Measurements from ENCODE around the gene SYT15.

The SYT15 gene

DNA sequence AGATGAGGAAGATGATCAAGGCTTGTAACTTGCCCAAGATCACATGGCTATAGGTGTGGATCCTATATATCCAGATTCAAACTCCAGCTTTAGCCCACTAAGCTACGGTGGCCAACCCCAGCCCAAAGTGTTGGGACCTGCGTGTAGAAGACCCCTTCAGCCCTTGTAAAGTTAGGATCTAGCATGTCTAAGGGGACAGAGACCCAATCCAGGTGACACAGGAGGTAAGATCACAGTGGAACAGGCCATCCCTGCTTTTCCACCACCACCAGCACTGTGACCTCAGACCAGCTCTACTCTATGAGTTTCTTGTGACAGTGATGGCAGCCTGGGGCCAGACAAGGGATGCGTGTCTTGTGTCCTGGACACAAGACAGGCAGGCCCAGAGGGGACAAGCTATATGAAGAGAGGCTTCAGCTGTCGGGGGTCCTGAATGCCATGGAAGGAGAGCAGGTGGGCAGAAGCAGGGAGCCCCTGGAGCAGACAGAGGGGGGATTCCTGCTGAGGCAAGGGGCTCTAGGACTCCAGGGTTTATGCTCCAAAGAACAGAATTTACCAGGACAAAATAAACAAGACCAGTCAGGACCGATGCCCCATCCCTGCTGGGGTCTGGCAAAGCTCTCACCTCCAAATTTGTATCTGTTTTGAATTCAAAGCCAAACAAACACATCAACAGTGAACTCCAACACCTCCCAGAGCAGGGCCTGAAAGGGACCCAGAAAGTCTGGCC lies 32.9 kb upstream of the SYT15 start:
- DNase-seq, result no peak

DNA sequence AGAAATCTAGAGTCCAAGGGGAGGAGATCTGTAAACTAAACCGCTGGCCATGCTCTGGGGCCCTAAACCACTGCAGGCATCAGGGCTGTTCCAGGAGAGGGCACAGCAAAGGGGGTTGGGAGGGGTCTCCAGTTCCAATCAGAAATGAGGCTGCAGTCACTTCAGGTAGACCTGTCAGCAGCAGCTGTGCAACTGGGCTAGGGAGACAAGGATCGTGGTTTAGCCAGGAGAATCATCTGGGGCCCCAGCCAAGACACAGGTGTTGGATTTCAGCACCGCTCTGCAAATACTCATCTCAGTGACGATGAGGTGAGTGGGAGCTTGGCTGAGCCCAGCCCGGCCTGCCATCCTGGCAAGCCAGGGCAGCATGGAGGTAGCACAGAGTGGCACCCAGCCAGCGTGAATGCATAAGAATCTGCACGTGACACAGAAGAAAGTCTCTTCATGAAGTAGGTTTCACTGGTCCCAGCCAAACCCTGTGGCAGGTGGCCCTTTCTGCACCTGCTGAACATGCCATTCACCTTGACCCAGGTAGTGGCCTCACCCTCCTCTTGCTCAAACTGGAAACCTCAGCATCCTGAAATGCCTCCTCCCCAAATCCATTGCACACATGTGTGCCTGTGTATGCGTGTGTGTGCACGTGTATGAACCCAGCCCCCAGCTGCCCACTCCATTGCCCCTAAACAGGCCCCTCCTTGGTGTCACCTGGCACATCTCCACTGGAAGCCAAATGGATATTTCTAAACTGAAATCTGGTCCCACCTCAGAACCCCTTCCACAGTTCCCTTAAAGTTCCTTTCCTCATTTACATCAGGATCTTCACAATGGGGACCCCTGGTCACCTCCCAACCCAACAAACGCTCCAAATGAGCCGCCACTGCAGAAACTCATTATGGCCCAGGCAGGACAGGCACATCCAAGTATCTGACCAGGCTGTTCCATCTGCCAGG lies 32.1 kb upstream of the SYT15 start:
- no peak for DNase-seq

DNA sequence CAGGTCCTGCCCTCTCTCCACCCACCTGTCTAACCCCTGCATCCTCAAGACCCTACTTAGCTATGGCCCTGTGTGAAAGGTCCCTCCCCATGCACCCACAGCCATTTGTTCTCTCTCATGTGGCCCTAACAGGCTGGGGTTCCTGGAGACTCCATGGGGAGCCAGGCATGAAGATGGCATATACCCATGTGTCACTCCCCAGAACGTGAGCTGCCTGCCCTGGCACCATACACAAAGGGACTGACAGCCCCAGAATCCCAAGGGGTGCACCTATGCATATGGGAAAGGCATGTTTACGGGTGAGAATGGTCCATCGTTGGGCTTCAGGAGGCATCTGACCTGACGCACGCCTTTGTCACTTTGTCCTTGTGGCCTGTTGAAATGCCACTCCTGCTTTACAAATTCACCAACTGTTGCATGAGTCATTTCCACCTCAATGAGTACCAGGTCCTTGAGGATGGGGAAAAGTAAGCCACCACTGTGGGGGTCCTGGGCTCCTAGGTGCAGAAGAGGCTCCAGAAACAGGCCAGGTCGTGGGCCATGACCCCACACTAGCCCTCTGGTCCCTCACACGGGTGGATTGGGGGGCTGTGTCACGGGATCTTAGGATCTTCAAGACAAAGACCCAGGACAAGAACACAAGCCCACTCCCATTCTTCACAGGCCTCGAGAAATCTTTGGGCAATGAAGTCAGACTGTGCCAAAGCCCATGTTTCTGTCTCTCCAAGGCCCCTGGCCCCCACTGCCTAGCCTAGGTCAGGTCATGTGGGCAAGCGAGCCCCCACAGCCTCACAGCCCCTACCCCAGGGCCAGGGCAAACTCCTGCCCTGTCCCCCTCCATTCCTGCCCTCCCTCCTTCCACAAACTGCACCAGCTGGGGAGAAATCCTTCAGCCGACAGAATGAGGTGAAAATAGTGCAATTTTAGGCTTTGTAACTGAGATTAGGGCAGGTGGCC lies 31.1 kb upstream of the SYT15 start:
- no peak for DNase-seq

GRCh38 chr10:46548498-46549090 lies 30.3 kb upstream of the SYT15 start:
- no peak for DNase-seq

DNA sequence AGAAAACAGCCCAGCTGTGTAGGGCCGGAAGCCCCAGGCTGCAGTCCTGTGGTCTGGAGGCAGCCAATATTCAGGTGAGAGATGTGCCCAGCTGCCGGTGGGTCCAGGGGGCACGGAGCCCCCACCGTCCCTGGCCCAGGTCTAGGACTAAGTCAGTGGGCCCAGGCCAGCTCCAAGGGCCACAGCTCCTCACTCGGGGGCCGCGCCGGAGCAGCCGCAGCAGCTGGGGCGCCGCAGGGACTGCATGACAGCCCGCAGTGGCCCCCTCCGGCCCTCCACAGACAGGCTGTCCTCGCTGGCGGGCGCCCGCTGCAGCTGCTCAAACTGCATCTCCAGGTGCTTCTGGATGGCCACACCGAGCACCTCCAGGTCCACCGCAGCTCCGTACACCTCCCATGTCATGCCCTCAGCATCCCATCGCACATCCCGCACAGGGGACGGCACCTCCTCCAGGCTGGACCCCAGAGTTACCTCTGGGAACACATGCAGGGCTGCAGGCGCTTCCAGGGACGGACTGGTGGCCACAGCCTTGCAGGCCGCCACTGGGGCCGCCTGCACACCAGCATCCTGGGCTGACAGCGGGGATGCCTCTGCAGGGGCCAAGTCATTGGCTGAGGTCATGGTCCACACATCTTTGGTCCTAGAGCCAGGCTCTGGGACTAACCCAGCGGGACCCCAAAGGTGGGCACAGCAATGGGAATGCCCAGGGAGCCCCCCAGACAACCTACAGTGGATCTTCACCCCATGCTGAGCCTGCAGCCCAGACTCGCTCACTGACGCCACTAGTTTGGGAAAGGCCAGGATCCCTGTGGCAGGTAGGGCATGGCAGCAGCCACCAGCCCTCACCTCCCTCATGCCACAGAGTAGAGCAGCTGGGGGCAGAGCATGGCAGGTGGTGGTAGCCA lies 29.5 kb upstream of the SYT15 start:
- no peak for DNase-seq

- DNase-seq, result no peak
Observed at GRCh38 chr10:46550076-46550790, 28.7 kb upstream of the SYT15 start.

- DNase-seq, result no peak
Observed at GRCh38 chr10:46550795-46551700, 27.9 kb upstream of the SYT15 start.

- DNase-seq, result no peak
Observed at GRCh38 chr10:46551701-46552525, 27.0 kb upstream of the SYT15 start.

DNA sequence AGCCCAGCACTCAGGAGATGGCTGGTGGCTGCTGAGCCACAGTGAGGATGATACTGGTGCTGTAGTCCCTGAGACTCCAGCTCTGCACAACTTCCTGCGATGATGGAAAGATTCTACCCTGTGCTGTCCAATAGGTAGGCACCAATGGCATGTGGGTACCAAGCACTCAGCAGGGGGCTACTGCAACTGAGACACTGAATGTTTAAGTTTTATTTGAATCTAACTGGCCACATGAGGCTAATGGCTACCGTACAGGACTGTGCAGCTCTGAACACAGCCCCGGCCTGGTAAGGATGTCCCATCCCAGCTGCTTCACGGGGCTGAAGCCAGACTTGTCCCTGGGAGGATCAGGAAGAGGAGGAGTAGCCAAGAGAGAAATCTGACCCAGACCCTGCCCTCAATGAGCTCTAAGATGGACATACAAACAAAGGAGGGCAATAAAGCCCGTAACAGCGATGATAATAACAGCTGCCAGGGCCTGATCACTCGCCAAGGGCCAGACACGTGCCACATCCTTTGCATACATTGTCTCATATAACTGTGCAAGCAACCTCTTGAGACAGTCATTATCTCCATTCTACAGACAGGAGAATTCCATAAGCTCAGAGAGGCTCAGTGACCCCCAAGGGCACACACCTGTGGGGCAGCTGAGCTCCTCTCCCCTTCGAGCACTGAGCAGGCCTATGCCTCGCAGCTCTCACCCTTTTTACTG lies 26.2 kb upstream of the SYT15 start:
- peak; percentile 15 to 67 (median 21) for DNase-seq

- DNase-seq, result no peak
Observed at GRCh38 chr10:46553238-46554049, 25.5 kb upstream of the SYT15 start.

GRCh38 chr10:46554166-46554781 lies 24.7 kb upstream of the SYT15 start:
- DNase-seq, result no peak

GRCh38 chr10:46555366-46555712 lies 23.6 kb upstream of the SYT15 start:
- no peak for DNase-seq

- no peak for DNase-seq
Observed at GRCh38 chr10:46555713-46556514, 23.0 kb upstream of the SYT15 start.

DNA sequence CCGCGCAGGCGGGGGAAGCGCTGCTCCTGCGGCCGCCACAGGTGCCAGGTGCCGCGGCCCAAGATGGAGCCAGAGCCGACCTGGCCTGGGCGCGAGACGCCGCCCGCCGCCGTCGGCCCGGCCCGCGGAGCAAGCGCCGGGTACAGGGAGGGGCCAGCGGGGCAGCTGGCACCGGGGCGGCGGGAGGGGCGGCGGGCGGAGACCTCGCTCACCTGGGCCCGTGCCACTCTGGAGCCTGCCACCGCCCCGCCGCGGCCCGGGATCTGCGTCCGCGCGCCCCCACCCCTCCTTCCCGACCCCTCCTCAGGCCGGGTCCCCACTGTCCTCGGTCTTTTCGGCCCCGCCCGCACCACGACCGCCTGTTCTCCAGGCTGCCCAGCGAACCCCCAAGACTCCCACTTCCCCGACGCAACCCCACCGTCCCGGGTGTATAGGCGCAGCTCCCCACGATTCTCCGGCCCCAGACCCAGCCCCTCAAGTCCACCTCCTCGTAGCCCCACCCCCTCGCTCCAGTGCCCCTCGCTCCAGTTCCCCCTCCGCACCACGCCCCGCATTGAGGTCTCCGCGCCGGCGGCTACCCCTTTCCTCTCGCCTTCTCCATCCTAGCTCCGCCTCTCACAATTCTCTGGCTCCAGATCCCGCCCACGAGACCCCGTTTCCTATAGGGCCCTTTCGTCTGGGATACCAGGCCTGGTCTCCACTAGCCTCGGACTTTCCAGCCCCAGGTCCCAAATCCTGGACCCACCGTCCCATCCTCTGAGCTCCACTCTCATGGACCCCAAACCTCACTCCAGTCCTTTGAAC lies 22.2 kb upstream of the SYT15 start, which contains the start of gene GPRIN2:
Gene GPRIN2 (minus strand): TSS at position 144 of the 804 bp plus-strand sequence. CDS start 5,922 bp downstream, outside the sequence.
- peak; percentile 10 to 33 (median 28) for DNase-seq
